ENCODE data around the gene SPPL2B. TPM values are rescaled to one million over a fixed set of nuclear protein-coding genes. Genes with fewer than 3 reads are reported as not detected.

SPPL2B gene
- total RNA-seq, 3 donors from 2014 or later (not counting 1 experiment from before 2014, with no cell fraction given): 63.2 to 83.8 (median 79.7) TPM

DNA sequence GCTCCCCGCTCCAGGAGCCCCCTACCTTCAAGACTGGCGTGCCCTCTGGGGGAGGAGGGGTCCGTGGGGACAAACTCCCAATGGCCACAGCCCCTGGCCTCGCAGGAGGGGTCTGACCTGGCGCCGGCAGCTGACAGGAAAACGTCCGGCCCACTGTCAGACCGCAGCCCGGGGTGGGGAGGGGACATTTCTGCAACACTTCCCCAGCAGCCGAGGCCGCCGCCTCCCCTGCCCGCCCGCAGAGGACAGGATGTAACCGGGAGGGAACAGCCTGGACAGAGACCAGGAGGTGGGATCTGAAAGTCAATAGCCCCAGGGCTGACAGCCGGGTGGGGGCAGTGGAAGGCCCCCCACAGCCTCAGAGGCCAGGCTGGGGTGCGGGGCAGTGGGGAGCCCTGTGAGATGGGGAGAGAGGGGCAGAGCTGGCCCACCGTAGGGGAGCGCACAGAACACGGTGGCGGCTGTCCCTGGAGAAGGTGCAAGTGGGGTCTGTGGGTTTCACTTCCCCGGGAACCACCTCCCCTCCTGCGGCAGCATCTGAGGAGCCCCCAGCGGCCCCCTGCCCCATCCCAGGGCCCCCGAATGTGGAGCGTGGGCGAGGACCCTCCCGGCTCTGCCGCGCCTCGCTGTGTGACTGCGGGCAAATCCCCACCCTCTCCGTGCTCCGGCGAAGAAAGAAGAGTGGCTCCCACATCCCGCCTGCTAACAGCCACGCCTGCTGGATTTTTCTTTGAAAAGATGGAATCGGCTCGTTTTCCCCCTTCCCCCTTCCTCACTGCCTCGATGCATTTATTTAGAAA, 46.2 kb upstream of the SPPL2B start, which contains the start of gene PEAK3:
Gene PEAK3, minus strand, starts transcription at position 114 of the 800 bp plus-strand sequence. CDS start 1,244 bp downstream, outside the sequence.
- Histone ChIP-seq H3K4me1 (ENCODE audit: control insufficient read depth, insufficient read depth, low read length) (peaks cover 31% of the 10 kb centered on the region), H3K4me3 (ENCODE audit: low read length) (peak within 1 kb of the TSS; percentile 50), H3K9me3 (ENCODE audit: control insufficient read depth, insufficient read depth, low read length) (no peaks in the 10 kb centered on the region), H3K27me3 (ENCODE audit: control insufficient read depth, insufficient read depth, low read length) (no peaks in the 10 kb centered on the region), H3K27ac (ENCODE audit: low read length) (peak within 1 kb of the TSS; percentile 58), H3K36me3 (ENCODE audit: control insufficient read depth, insufficient read depth, low read length) (no peaks in the 10 kb centered on the region)
- peaks cover 17 to 35% of the 10 kb centered on the region in 2 donors for H3K4me1 Mint-ChIP-seq
- H3K27me3 Mint-ChIP-seq (ENCODE audit: low read depth in 2 of 2): no peaks in the 10 kb centered on the region
- peak within 1 kb of the TSS; percentile 91 for H3K4me3 Mint-ChIP-seq
- intact Hi-C loops (cut with micrococcal nuclease): no loop called here
- DNase-seq (peak; percentile 57 to 74), ATAC-seq (peak; percentile 77 to 87 (median 78))
- peak within 1 kb of the TSS; percentile 81 to 92 for H3K27ac Mint-ChIP-seq
- 9% methylated on average over 40 of the region's 41 CpGs for WGBS (ENCODE audit: insufficient coverage)
- no peaks in the 10 kb centered on the region for H3K9me3 Mint-ChIP-seq
- TF ChIP-seq, protein P1, sequence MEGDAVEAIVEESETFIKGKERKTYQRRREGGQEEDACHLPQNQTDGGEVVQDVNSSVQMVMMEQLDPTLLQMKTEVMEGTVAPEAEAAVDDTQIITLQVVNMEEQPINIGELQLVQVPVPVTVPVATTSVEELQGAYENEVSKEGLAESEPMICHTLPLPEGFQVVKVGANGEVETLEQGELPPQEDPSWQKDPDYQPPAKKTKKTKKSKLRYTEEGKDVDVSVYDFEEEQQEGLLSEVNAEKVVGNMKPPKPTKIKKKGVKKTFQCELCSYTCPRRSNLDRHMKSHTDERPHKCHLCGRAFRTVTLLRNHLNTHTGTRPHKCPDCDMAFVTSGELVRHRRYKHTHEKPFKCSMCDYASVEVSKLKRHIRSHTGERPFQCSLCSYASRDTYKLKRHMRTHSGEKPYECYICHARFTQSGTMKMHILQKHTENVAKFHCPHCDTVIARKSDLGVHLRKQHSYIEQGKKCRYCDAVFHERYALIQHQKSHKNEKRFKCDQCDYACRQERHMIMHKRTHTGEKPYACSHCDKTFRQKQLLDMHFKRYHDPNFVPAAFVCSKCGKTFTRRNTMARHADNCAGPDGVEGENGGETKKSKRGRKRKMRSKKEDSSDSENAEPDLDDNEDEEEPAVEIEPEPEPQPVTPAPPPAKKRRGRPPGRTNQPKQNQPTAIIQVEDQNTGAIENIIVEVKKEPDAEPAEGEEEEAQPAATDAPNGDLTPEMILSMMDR (IDR thresholded peaks at IDR 0.05): no peak
- H3K36me3 Mint-ChIP-seq: no peaks in the 10 kb centered on the region

DNA sequence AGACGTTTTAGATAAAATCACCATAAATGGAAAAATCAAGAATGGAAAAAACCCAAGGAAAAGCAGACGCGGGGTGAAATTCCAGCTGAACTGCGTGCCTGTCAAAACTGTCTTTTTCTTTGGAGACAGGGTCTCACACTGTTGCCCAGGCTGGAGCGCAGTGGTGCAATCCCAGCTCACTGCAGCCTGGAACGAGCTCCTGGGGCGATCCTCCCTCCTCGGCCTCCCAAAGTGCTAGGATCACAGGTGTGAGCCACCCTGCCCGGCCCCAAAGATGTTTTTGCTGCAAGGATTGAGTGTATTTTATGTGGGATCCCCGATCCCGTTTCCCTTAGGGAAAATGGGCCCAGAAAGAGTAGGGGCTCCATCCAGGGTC, 45.6 kb upstream of the SPPL2B start:
- 89% methylated on average over 11 of the region's 11 CpGs for WGBS (ENCODE audit: insufficient coverage)
- H3K36me3 ChIP-seq (ENCODE audit: control insufficient read depth, insufficient read depth, low read length): no peaks in the 10 kb centered on the region
- no peaks in the 10 kb centered on the region for H3K9me3 Mint-ChIP-seq
- no peak overlapping the region for H3K27ac ChIP-seq (ENCODE audit: low read length)
- intact Hi-C loops (cut with micrococcal nuclease): no loop called here
- peak overlapping the region; percentile 81 to 92 for H3K27ac Mint-ChIP-seq
- H3K36me3 Mint-ChIP-seq: no peaks in the 10 kb centered on the region
- no peak overlapping the region for H3K4me3 ChIP-seq (ENCODE audit: low read length)
- peaks cover 14 to 39% of the 10 kb centered on the region in 2 donors for H3K4me1 Mint-ChIP-seq
- no peaks in the 10 kb centered on the region for H3K27me3 Mint-ChIP-seq (ENCODE audit: low read depth in 2 of 2)
- no peaks in the 10 kb centered on the region for H3K27me3 ChIP-seq (ENCODE audit: control insufficient read depth, insufficient read depth, low read length)
- H3K4me1 ChIP-seq (ENCODE audit: control insufficient read depth, insufficient read depth, low read length): peaks cover 37% of the 10 kb centered on the region
- ATAC-seq: no peak
- no peak for DNase-seq
- peak overlapping the region; percentile 91 for H3K4me3 Mint-ChIP-seq
- H3K9me3 ChIP-seq (ENCODE audit: control insufficient read depth, insufficient read depth, low read length): no peaks in the 10 kb centered on the region
- TF ChIP-seq, protein P1 (IDR thresholded peaks at IDR 0.05): no peak

DNA sequence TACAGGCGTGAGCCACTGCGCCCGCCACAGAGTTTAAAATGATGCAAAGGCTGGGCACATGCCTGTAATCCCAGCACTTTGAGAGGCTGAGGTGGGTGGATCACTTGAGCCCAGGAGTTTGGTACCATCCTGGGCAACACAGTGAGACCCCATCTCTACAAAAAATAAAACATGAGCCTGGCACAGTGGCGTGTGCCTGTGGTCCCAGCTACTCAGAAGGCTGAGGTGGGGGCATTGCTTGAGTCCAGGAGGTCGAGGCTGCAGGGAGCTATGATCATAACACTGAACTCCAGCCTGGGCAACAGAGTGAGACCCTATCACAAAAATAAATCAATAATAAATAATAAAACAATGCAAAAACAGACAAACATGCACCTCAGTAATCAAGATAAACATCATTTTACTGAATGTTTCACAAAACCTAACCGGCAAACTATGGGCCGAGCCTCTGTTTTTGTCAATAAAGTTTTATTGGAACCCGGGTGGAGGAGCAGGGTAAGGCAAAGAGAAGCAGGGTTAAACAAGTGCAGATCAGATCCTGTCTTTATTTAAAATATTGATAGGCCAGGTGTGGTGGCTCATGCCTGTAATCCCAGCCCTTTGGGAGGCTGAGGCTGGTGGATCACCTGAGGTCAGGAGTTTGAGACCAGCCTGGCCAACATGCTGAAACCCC, 44.5 kb upstream of the SPPL2B start:
- Mint-ChIP-seq H3K36me3 (no peaks in the 10 kb centered on the region), H3K27me3 (ENCODE audit: low read depth in 2 of 2) (no peaks in the 10 kb centered on the region), H3K27ac (no peak overlapping the region), H3K9me3 (no peaks in the 10 kb centered on the region), H3K4me3 (no peak overlapping the region), H3K4me1 (peaks cover 24 to 43% of the 10 kb centered on the region in 2 donors)
- 96% methylated on average over 8 of the region's 8 CpGs for WGBS (ENCODE audit: insufficient coverage)
- DNase-seq (no peak), ATAC-seq (no peak)
- no peak overlapping the region for H3K4me3 ChIP-seq (ENCODE audit: low read length)
- TF ChIP-seq, protein P1 (IDR thresholded peaks at IDR 0.05): no peak
- no peak overlapping the region for H3K27ac ChIP-seq (ENCODE audit: low read length)
- no peaks in the 10 kb centered on the region for H3K27me3 ChIP-seq (ENCODE audit: control insufficient read depth, insufficient read depth, low read length)
- H3K4me1 ChIP-seq (ENCODE audit: control insufficient read depth, insufficient read depth, low read length): peaks cover 48% of the 10 kb centered on the region
- no peaks in the 10 kb centered on the region for H3K36me3 ChIP-seq (ENCODE audit: control insufficient read depth, insufficient read depth, low read length)
- no peaks in the 10 kb centered on the region for H3K9me3 ChIP-seq (ENCODE audit: control insufficient read depth, insufficient read depth, low read length)
- intact Hi-C loops (cut with micrococcal nuclease): no loop called here

Measured in natural killer cell (primary cell).